ENCODE results near the gene GCH1.

The GCH1 gene

GRCh38 chr14:54797556-54797955 is 105.1 kb downstream of the GCH1 start:
- no peak for DNase-seq (ENCODE audit: low spot score)

- no peak for DNase-seq (ENCODE audit: low spot score)
Measured at GRCh38 chr14:54796961-54797360, 105.7 kb downstream of the GCH1 start.

DNA sequence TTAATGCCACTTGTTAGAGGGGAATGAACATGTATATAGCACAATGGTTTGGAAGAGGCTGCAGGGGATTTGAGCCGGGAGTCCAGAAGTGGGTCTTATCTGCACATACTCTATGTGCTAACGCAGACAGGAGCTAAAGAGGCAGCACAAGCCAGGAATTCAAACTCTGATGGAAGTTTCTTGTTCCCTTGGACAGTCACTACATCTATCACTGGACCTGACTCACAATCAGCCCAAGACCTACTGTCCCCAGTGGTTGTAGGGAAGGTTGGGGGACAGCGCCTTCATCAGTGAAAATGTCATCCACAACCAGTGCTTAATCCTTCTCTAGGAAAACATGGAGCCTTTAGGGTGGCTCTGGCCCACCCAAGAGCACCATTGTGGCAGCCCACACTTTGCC is 107.8 kb downstream of the GCH1 start:
- DNase-seq (ENCODE audit: low spot score): no peak

GRCh38 chr14:54794159-54794558 is 108.5 kb downstream of the GCH1 start:
- DNase-seq (ENCODE audit: low spot score): no peak

GRCh38 chr14:54792288-54792687 is 110.3 kb downstream of the GCH1 start:
- DNase-seq (ENCODE audit: low spot score): no peak
